HepG2 (cell line): ENCODE measurements around the gene TMEM253. TPM values are rescaled to one million over a fixed set of nuclear protein-coding genes. Genes with fewer than 3 reads are reported as not detected.

ENCODE experiments used
- DNMT1 ChIP-seq: sonication (generic); formaldehyde crosslinking; IDR thresholded peaks from 2 replicates; pipeline ENCODE4 v1.5.1; 2020; ENCODE audit warnings: mild to moderate bottlenecking, missing genetic modification reagents
- EHMT2 ChIP-seq: fragments of 200-600 bp; sonication (generic); IDR thresholded peaks from 2 replicates; pipeline ENCODE4 v1.7.0; 2017; ENCODE audit warnings: antibody characterized with exemption, low read depth, low read length, borderline replicate concordance
- IRF2 ChIP-seq: IDR thresholded peaks from 2 replicates; pipeline ENCODE4 v1.6.1; 2018; ENCODE audit warnings: missing genetic modification reagents, missing compliant biosample characterization
- KAT7 ChIP-seq: IDR thresholded peaks from 2 replicates; pipeline ENCODE4 v1.6.1; 2018; ENCODE audit warnings: borderline replicate concordance, missing compliant biosample characterization
- MEF2D ChIP-seq: sonication (generic); formaldehyde crosslinking; IDR thresholded peaks from 2 replicates; pipeline ENCODE4 v1.5.1; 2020; ENCODE audit warnings: mild to moderate bottlenecking, missing genetic modification reagents
- MTA1 ChIP-seq: sonication (generic); formaldehyde crosslinking; IDR thresholded peaks from 2 replicates; pipeline ENCODE4 v1.4.0; 2020; ENCODE audit warnings: missing genetic modification reagents, mild to moderate bottlenecking, borderline replicate concordance
- NFRKB ChIP-seq: fragments of 450-650 bp; IDR thresholded peaks from 2 replicates; pipeline ENCODE4 v1.6.1; 2017
- RFX3 ChIP-seq: IDR thresholded peaks from 2 replicates; pipeline ENCODE4 v1.6.1; 2016; ENCODE audit warnings: missing biosample characterization, missing genetic modification reagents
- SKI ChIP-seq: fragments of 450-650 bp; IDR thresholded peaks from one replicate; pipeline ENCODE4 v1.6.1; 2018; ENCODE audit warnings: mild to moderate bottlenecking; ENCODE audit not compliant: partially characterized antibody
- ZBTB20 ChIP-seq: sonication (generic); formaldehyde crosslinking; IDR thresholded peaks from 2 replicates; pipeline ENCODE4 v1.8.1; 2023; ENCODE audit warnings: missing genetic modification reagents, low read depth, mild to moderate bottlenecking, borderline replicate concordance
- ZFP37 ChIP-seq: sonication (generic); formaldehyde crosslinking; IDR thresholded peaks from 2 replicates; pipeline ENCODE4 v1.4.0; 2020; ENCODE audit warnings: missing genetic modification reagents, borderline replicate concordance
- ZNF253 ChIP-seq: sonication (generic); formaldehyde crosslinking; IDR thresholded peaks from 2 replicates; pipeline ENCODE4 v1.8.0; 2022; ENCODE audit warnings: mild to moderate bottlenecking, missing genetic modification reagents, borderline replicate concordance
- ZNF333 ChIP-seq: sonication (generic); formaldehyde crosslinking; IDR thresholded peaks from 2 replicates; pipeline ENCODE4 v1.4.0; 2020; ENCODE audit warnings: mild to moderate bottlenecking, missing genetic modification reagents, borderline replicate concordance
- ZNF564 ChIP-seq: sonication (generic); formaldehyde crosslinking; IDR thresholded peaks from 2 replicates; pipeline ENCODE4 v1.8.1; 2023; ENCODE audit warnings: mild to moderate bottlenecking, missing genetic modification reagents
- ZNF75D ChIP-seq: sonication (generic); formaldehyde crosslinking; IDR thresholded peaks from 2 replicates; pipeline ENCODE4 v1.8.1; 2023; ENCODE audit warnings: missing genetic modification reagents, mild to moderate bottlenecking, borderline replicate concordance
- ZSCAN21 ChIP-seq: sonication (generic); formaldehyde crosslinking; IDR thresholded peaks from 2 replicates; pipeline ENCODE4 v1.8.0; 2022; ENCODE audit warnings: mild to moderate bottlenecking, missing genetic modification reagents, moderate library complexity, borderline replicate concordance
- polyA plus RNA-seq, 8 experiments: library from polyadenylated mRNA; depleted of rRNA in 3 of 8; stranded (reverse) in 7 of 8; unstranded in 1 of 8; fragments of >200 nt; fragmentation: Illumina TruSeq in 4 of 8; extraction: Trizol in 4 of 8; gene quantifications; 2 replicates each; pipeline versions ENCODE4 v1.2.1 to v1.2.3, GENCODE V29; 2011 to 2016; ENCODE audit warnings: low read depth in 4 of 8, missing spikeins in 1 of 8, mixed read lengths in 1 of 8; ENCODE audit not compliant: insufficient read depth in 1 of 8
- total RNA-seq, 5 experiments: library from RNA; depleted of rRNA; stranded (reverse); fragments of >200 nt; fragmentation: Illumina TruSeq; extraction: Trizol; gene quantifications; 2 replicates each; pipeline ENCODE4 v1.2.3, GENCODE V29; 2016; ENCODE audit warnings: low read depth in 1 of 5
- TF ChIP-seq, protein P1 (sequence below): sonication (generic); formaldehyde crosslinking; conservative IDR thresholded peaks from 2 replicates; pipeline ENCODE4 v1.8.0; 2022; ENCODE audit warnings: mild to moderate bottlenecking, moderate library complexity, missing genetic modification reagents
- TF ChIP-seq, protein P2 (sequence below): sonication (generic); formaldehyde crosslinking; IDR thresholded peaks from 2 replicates; pipeline ENCODE4 v1.5.0; 2020; ENCODE audit warnings: mild to moderate bottlenecking, missing genetic modification reagents, borderline replicate concordance
- TF ChIP-seq, protein P3 (sequence below): sonication (generic); formaldehyde crosslinking; IDR thresholded peaks from 2 replicates; pipeline ENCODE4 v1.5.0; 2020; ENCODE audit warnings: missing genetic modification reagents

The TMEM253 gene
- total and polyA plus RNA-seq, 2 of the 13 experiments (the other 11 are each of a cell fraction or from before 2014, with no cell fraction given): 0.29 to 0.45 TPM

DNA sequence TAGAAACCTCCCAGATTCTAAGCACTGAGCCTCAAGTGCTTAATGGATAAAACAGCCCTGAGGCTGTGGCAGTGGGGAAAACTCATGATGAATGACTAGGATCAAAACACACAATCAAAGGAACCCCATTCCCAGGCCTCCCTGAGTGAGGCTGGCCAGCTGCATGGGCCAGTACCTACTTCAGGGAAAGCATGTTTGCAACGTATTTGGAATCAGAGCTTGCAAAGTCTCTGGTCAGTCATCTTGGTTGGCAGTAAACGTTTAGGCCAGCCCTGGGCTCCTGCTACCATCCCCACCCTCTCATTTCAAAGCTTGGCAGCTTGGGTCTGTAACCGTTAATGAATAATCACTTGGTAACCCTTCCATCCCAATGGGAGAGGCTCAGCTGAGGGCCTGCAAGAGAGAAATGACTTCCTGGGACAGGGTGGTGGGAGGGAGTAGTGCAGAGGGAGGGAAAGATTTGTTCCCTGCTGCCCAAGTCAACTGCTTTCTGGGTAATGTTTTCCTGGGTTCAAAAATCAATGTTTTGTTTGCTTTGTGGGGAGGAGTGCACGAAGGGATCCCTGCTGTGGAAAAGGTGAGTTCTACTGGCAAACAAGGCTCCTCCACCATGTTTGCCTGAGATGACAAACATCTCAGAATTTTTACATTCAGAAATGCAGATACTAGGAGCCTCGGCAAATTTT is 45.3 kb upstream of the TMEM253 start (continued):
- TF ChIP-seq, protein P1, sequence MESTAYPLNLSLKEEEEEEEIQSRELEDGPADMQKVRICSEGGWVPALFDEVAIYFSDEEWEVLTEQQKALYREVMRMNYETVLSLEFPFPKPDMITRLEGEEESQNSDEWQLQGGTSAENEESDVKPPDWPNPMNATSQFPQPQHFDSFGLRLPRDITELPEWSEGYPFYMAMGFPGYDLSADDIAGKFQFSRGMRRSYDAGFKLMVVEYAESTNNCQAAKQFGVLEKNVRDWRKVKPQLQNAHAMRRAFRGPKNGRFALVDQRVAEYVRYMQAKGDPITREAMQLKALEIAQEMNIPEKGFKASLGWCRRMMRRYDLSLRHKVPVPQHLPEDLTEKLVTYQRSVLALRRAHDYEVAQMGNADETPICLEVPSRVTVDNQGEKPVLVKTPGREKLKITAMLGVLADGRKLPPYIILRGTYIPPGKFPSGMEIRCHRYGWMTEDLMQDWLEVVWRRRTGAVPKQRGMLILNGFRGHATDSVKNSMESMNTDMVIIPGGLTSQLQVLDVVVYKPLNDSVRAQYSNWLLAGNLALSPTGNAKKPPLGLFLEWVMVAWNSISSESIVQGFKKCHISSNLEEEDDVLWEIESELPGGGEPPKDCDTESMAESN (CRISPR knock-in tag): peak; percentile 75; the same call in 1 of the 2 replicates
- TF ChIP-seq ZNF333 (CRISPR knock-in tag): no peak
- TF ChIP-seq RFX3 (CRISPR knock-in tag): no peak
- peak; percentile 89 for TF ChIP-seq MEF2D
- no peak for TF ChIP-seq ZNF75D
- peak; percentile 83 for TF ChIP-seq MTA1 (CRISPR knock-in tag)
- no peak for TF ChIP-seq NFRKB
- TF ChIP-seq KAT7 (CRISPR knock-in tag): peak; percentile 84; the same call in 1 of the 2 replicates
- peak; percentile 68 for TF ChIP-seq IRF2 (CRISPR knock-in tag)
- peak; percentile 89; the same call in 1 of the 2 replicates for TF ChIP-seq ZNF564 (CRISPR knock-in tag)
- no peak for TF ChIP-seq ZNF253 (CRISPR knock-in tag)
- peak; percentile 65; the same call in 1 of the 2 replicates for TF ChIP-seq EHMT2
- no peak for TF ChIP-seq ZSCAN21 (CRISPR knock-in tag)
- no peak; the same call in 1 of the 2 replicates for TF ChIP-seq ZFP37
- TF ChIP-seq, protein P2, sequence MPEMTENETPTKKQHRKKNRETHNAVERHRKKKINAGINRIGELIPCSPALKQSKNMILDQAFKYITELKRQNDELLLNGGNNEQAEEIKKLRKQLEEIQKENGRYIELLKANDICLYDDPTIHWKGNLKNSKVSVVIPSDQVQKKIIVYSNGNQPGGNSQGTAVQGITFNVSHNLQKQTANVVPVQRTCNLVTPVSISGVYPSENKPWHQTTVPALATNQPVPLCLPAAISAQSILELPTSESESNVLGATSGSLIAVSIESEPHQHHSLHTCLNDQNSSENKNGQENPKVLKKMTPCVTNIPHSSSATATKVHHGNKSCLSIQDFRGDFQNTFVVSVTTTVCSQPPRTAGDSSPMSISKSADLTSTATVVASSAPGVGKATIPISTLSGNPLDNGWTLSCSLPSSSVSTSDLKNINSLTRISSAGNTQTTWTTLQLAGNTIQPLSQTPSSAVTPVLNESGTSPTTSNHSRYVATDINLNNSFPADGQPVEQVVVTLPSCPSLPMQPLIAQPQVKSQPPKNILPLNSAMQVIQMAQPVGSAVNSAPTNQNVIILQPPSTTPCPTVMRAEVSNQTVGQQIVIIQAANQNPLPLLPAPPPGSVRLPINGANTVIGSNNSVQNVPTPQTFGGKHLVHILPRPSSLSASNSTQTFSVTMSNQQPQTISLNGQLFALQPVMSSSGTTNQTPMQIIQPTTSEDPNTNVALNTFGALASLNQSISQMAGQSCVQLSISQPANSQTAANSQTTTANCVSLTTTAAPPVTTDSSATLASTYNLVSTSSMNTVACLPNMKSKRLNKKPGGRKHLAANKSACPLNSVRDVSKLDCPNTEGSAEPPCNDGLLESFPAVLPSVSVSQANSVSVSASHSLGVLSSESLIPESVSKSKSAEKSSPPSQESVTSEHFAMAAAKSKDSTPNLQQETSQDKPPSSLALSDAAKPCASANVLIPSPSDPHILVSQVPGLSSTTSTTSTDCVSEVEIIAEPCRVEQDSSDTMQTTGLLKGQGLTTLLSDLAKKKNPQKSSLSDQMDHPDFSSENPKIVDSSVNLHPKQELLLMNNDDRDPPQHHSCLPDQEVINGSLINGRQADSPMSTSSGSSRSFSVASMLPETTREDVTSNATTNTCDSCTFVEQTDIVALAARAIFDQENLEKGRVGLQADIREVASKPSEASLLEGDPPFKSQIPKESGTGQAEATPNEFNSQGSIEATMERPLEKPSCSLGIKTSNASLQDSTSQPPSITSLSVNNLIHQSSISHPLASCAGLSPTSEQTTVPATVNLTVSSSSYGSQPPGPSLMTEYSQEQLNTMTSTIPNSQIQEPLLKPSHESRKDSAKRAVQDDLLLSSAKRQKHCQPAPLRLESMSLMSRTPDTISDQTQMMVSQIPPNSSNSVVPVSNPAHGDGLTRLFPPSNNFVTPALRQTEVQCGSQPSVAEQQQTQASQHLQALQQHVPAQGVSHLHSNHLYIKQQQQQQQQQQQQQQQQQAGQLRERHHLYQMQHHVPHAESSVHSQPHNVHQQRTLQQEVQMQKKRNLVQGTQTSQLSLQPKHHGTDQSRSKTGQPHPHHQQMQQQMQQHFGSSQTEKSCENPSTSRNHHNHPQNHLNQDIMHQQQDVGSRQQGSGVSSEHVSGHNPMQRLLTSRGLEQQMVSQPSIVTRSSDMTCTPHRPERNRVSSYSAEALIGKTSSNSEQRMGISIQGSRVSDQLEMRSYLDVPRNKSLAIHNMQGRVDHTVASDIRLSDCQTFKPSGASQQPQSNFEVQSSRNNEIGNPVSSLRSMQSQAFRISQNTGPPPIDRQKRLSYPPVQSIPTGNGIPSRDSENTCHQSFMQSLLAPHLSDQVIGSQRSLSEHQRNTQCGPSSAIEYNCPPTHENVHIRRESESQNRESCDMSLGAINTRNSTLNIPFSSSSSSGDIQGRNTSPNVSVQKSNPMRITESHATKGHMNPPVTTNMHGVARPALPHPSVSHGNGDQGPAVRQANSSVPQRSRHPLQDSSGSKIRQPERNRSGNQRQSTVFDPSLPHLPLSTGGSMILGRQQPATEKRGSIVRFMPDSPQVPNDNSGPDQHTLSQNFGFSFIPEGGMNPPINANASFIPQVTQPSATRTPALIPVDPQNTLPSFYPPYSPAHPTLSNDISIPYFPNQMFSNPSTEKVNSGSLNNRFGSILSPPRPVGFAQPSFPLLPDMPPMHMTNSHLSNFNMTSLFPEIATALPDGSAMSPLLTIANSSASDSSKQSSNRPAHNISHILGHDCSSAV: no peak
- TF ChIP-seq, protein P3, sequence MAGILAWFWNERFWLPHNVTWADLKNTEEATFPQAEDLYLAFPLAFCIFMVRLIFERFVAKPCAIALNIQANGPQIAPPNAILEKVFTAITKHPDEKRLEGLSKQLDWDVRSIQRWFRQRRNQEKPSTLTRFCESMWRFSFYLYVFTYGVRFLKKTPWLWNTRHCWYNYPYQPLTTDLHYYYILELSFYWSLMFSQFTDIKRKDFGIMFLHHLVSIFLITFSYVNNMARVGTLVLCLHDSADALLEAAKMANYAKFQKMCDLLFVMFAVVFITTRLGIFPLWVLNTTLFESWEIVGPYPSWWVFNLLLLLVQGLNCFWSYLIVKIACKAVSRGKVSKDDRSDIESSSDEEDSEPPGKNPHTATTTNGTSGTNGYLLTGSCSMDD (CRISPR knock-in tag): no peak
- TF ChIP-seq ZBTB20 (CRISPR knock-in tag): peak; percentile 90; the same call in 1 of the 2 replicates
- no peak for TF ChIP-seq SKI
- no peak for TF ChIP-seq DNMT1 (CRISPR knock-in tag)
